Measurements from ENCODE around the gene MTMR3.
"Not testable (repeated sequence)": the region's sequence is repeated elsewhere in the genome, so short reads cannot be mapped to it uniquely, and the experiment has no call there.

The MTMR3 gene

GRCh38 chr22:30047364-30047738 is 164.4 kb downstream of the MTMR3 start:
- H3K27me3 ChIP-seq (ENCODE audit: insufficient read depth, low read length), result no peaks in the 10 kb centered on the region
- H3K36me3 ChIP-seq (ENCODE audit: insufficient read depth, low read depth, low read length), result no peaks in the 10 kb centered on the region
- H3K27ac ChIP-seq (ENCODE audit: low read length), result no peak overlapping the region
- H3K9ac ChIP-seq (ENCODE audit: low read depth, low read length), result no peak overlapping the region
- H3K9me3 ChIP-seq (ENCODE audit: insufficient read depth, low read depth, low read length), result no peaks in the 10 kb centered on the region
- H3K4me3 ChIP-seq (ENCODE audit: low read length), result no peak overlapping the region
- H3K4me1 ChIP-seq (ENCODE audit: insufficient read depth, low read length), result no peaks in the 10 kb centered on the region

GRCh38 chr22:30048681-30049080 is 165.7 kb downstream of the MTMR3 start:
- H3K9me3 ChIP-seq (ENCODE audit: insufficient read depth, low read depth, low read length), result no peaks in the 10 kb centered on the region
- H3K4me1 ChIP-seq (ENCODE audit: insufficient read depth, low read length), result no peaks in the 10 kb centered on the region
- H3K9ac ChIP-seq (ENCODE audit: low read depth, low read length), result no peak overlapping the region
- H3K27me3 ChIP-seq (ENCODE audit: insufficient read depth, low read length), result no peaks in the 10 kb centered on the region
- H3K36me3 ChIP-seq (ENCODE audit: insufficient read depth, low read depth, low read length), result no peaks in the 10 kb centered on the region
- no peak overlapping the region for H3K27ac ChIP-seq (ENCODE audit: low read length)
- no peak overlapping the region for H3K4me3 ChIP-seq (ENCODE audit: low read length)

- no peaks in the 10 kb centered on the region for H3K27me3 ChIP-seq (ENCODE audit: insufficient read depth, low read length)
- no peak overlapping the region for H3K9ac ChIP-seq (ENCODE audit: low read depth, low read length)
- H3K4me1 ChIP-seq (ENCODE audit: insufficient read depth, low read length), result no peaks in the 10 kb centered on the region
- H3K27ac ChIP-seq (ENCODE audit: low read length), result no peak overlapping the region
- no peak overlapping the region for H3K4me3 ChIP-seq (ENCODE audit: low read length)
- H3K9me3 ChIP-seq (ENCODE audit: insufficient read depth, low read depth, low read length), result no peaks in the 10 kb centered on the region
- H3K36me3 ChIP-seq (ENCODE audit: insufficient read depth, low read depth, low read length), result no peaks in the 10 kb centered on the region
Measured at GRCh38 chr22:30054067-30054763, 171.2 kb downstream of the MTMR3 start.

GRCh38 chr22:30054764-30055069 is 171.7 kb downstream of the MTMR3 start:
- peaks cover 2% of the 10 kb centered on the region; the same call in 1 of the 2 replicates for H3K9me3 ChIP-seq (ENCODE audit: insufficient read depth, low read depth, low read length)

GRCh38 chr22:30056015-30056414 is 173.0 kb downstream of the MTMR3 start:
- Histone ChIP-seq H3K4me3 (ENCODE audit: low read length) (no peak overlapping the region), H3K9me3 (ENCODE audit: insufficient read depth, low read depth, low read length) (peaks cover 2% of the 10 kb centered on the region; the same call in 1 of the 2 replicates), H3K27me3 (ENCODE audit: insufficient read depth, low read length) (no peaks in the 10 kb centered on the region), H3K4me1 (ENCODE audit: insufficient read depth, low read length) (no peaks in the 10 kb centered on the region), H3K36me3 (ENCODE audit: insufficient read depth, low read depth, low read length) (no peaks in the 10 kb centered on the region), H3K9ac (ENCODE audit: low read depth, low read length) (no peak overlapping the region), H3K27ac (ENCODE audit: low read length) (no peak overlapping the region)

More at GRCh38 chr22:30054764-30055069, 171.7 kb downstream of the MTMR3 start:
- Histone ChIP-seq H3K9ac (ENCODE audit: low read depth, low read length) (no peak overlapping the region), H3K27me3 (ENCODE audit: insufficient read depth, low read length) (no peaks in the 10 kb centered on the region), H3K4me1 (ENCODE audit: insufficient read depth, low read length) (no peaks in the 10 kb centered on the region), H3K36me3 (ENCODE audit: insufficient read depth, low read depth, low read length) (no peaks in the 10 kb centered on the region), H3K27ac (ENCODE audit: low read length) (no peak overlapping the region), H3K4me3 (ENCODE audit: low read length) (no peak overlapping the region)

- no peaks in the 10 kb centered on the region for H3K27me3 ChIP-seq (ENCODE audit: insufficient read depth, low read length)
- H3K9me3 ChIP-seq (ENCODE audit: insufficient read depth, low read depth, low read length), result peaks cover 2% of the 10 kb centered on the region; the same call in 1 of the 2 replicates
- H3K27ac ChIP-seq (ENCODE audit: low read length), result no peak overlapping the region
- no peak overlapping the region for H3K9ac ChIP-seq (ENCODE audit: low read depth, low read length)
- H3K4me3 ChIP-seq (ENCODE audit: low read length), result no peak overlapping the region
- H3K4me1 ChIP-seq (ENCODE audit: insufficient read depth, low read length), result no peaks in the 10 kb centered on the region
- no peaks in the 10 kb centered on the region for H3K36me3 ChIP-seq (ENCODE audit: insufficient read depth, low read depth, low read length)
Measured at GRCh38 chr22:30057375-30057774, 174.4 kb downstream of the MTMR3 start.

GRCh38 chr22:30059346-30060020 is 176.5 kb downstream of the MTMR3 start:
- H3K9ac ChIP-seq (ENCODE audit: low read depth, low read length), result not testable (repeated sequence)

GRCh38 chr22:30061094-30061493 is 178.1 kb downstream of the MTMR3 start:
- H3K4me1 ChIP-seq (ENCODE audit: insufficient read depth, low read length); H3K36me3 ChIP-seq (ENCODE audit: insufficient read depth, low read depth, low read length); H3K27me3 ChIP-seq (ENCODE audit: insufficient read depth, low read length); H3K4me3 ChIP-seq (ENCODE audit: low read length); H3K9me3 ChIP-seq (ENCODE audit: insufficient read depth, low read depth, low read length); H3K27ac ChIP-seq (ENCODE audit: low read length); H3K9ac ChIP-seq (ENCODE audit: low read depth, low read length): not testable (repeated sequence)

More at GRCh38 chr22:30059346-30060020, 176.5 kb downstream of the MTMR3 start:
- not testable (repeated sequence) for H3K36me3 ChIP-seq (ENCODE audit: insufficient read depth, low read depth, low read length); H3K27ac ChIP-seq (ENCODE audit: low read length); H3K9me3 ChIP-seq (ENCODE audit: insufficient read depth, low read depth, low read length); H3K4me3 ChIP-seq (ENCODE audit: low read length); H3K4me1 ChIP-seq (ENCODE audit: insufficient read depth, low read length); H3K27me3 ChIP-seq (ENCODE audit: insufficient read depth, low read length)

- Histone ChIP-seq H3K4me3 (ENCODE audit: low read length) (no peak overlapping the region), H3K36me3 (ENCODE audit: insufficient read depth, low read depth, low read length) (no peaks in the 10 kb centered on the region), H3K9me3 (ENCODE audit: insufficient read depth, low read depth, low read length) (peaks cover 2% of the 10 kb centered on the region; the same call in 1 of the 2 replicates), H3K4me1 (ENCODE audit: insufficient read depth, low read length) (no peaks in the 10 kb centered on the region), H3K9ac (ENCODE audit: low read depth, low read length) (no peak overlapping the region), H3K27me3 (ENCODE audit: insufficient read depth, low read length) (no peaks in the 10 kb centered on the region), H3K27ac (ENCODE audit: low read length) (no peak overlapping the region)
Measured at GRCh38 chr22:30062259-30062658, 179.3 kb downstream of the MTMR3 start.

- peaks cover 2% of the 10 kb centered on the region; the same call in 1 of the 2 replicates for H3K9me3 ChIP-seq (ENCODE audit: insufficient read depth, low read depth, low read length)
- H3K36me3 ChIP-seq (ENCODE audit: insufficient read depth, low read depth, low read length), result no peaks in the 10 kb centered on the region
- no peak overlapping the region for H3K27ac ChIP-seq (ENCODE audit: low read length)
- no peak overlapping the region for H3K9ac ChIP-seq (ENCODE audit: low read depth, low read length)
- H3K4me3 ChIP-seq (ENCODE audit: low read length), result no peak overlapping the region
- no peaks in the 10 kb centered on the region for H3K4me1 ChIP-seq (ENCODE audit: insufficient read depth, low read length)
- no peaks in the 10 kb centered on the region for H3K27me3 ChIP-seq (ENCODE audit: insufficient read depth, low read length)
Measured at GRCh38 chr22:30062950-30063349, 180.0 kb downstream of the MTMR3 start.

GRCh38 chr22:30064172-30064571 is 181.2 kb downstream of the MTMR3 start:
- Histone ChIP-seq H3K27ac (ENCODE audit: low read length) (no peak overlapping the region), H3K9me3 (ENCODE audit: insufficient read depth, low read depth, low read length) (peaks cover 2% of the 10 kb centered on the region; the same call in 1 of the 2 replicates), H3K4me3 (ENCODE audit: low read length) (no peak overlapping the region), H3K4me1 (ENCODE audit: insufficient read depth, low read length) (no peaks in the 10 kb centered on the region), H3K9ac (ENCODE audit: low read depth, low read length) (no peak overlapping the region), H3K36me3 (ENCODE audit: insufficient read depth, low read depth, low read length) (no peaks in the 10 kb centered on the region), H3K27me3 (ENCODE audit: insufficient read depth, low read length) (no peaks in the 10 kb centered on the region)

GRCh38 chr22:30073743-30074142 is 190.8 kb downstream of the MTMR3 start:
- no peaks in the 10 kb centered on the region for H3K36me3 ChIP-seq (ENCODE audit: insufficient read depth, low read depth, low read length)
- no peaks in the 10 kb centered on the region for H3K27me3 ChIP-seq (ENCODE audit: insufficient read depth, low read length)
- H3K4me3 ChIP-seq (ENCODE audit: low read length), result no peak overlapping the region
- no peak overlapping the region for H3K9ac ChIP-seq (ENCODE audit: low read depth, low read length)
- H3K4me1 ChIP-seq (ENCODE audit: insufficient read depth, low read length), result no peaks in the 10 kb centered on the region
- H3K9me3 ChIP-seq (ENCODE audit: insufficient read depth, low read depth, low read length), result no peaks in the 10 kb centered on the region
- no peak overlapping the region for H3K27ac ChIP-seq (ENCODE audit: low read length)
